Gastroesophageal sphincter (tissue), 4 donors: ENCODE measurements around the gene CHCHD10. TPM values are rescaled to one million over a fixed set of nuclear protein-coding genes. Genes with fewer than 3 reads are reported as not detected.
A peak's percentile ranks its signal among the peaks of the same experiment; 100 is the strongest.

Source experiments
- ATAC-seq: fragments of 150-250 bp; one replicate; pipeline ENCODE4 v1.9.1; 2016; ENCODE audit warnings: mild to moderate bottlenecking, moderate library complexity
- H3K27ac ChIP-seq, 4 donors: fragments of 200-600 bp; sonication (generic) in 3 of 4; 1 replicate in 3 of 4; 2 replicates in 1 of 4; pipeline ENCODE4 v1.5.1; 2016 to 2019
- H3K27me3 ChIP-seq: fragments of 200-600 bp; sonication (generic); one replicate; pipeline ENCODE4 v1.5.1; 2019
- H3K36me3 ChIP-seq, 2 donors: fragments of 200-600 bp; sonication (generic); one replicate each; pipeline ENCODE4 v1.5.1; 2019; ENCODE audit warnings: control low read depth in 1 of 2
- H3K4me1 ChIP-seq, 3 donors: fragments of 200-600 bp; sonication (generic); 1 replicate in 2 of 3; 2 replicates in 1 of 3; pipeline ENCODE4 v1.5.1; 2016 to 2019; ENCODE audit warnings: control low read depth in 2 of 3
- H3K4me3 ChIP-seq, 2 donors: fragments of 200-600 bp; sonication (generic); one replicate each; pipeline ENCODE4 v1.5.1; 2019; ENCODE audit warnings: mild to moderate bottlenecking in 1 of 2, moderate library complexity in 1 of 2
- H3K9me3 ChIP-seq, 3 donors: fragments of 200-600 bp; sonication (generic); one replicate each; pipeline ENCODE4 v1.5.1; 2017 to 2019; ENCODE audit warnings: control low read depth in 2 of 3
- CTCF ChIP-seq, 4 experiments: fragments of 200-600 bp in 2 of 4; fragments of 450-650 bp in 2 of 4; sonication (generic) in 1 of 4; IDR thresholded peaks; one replicate each; pipeline ENCODE4 v1.5.1; 2017 to 2019; ENCODE audit warnings: antibody characterized with exemption in 4 of 4, mild to moderate bottlenecking in 2 of 4, moderate library complexity in 2 of 4
- EP300 ChIP-seq: sonication (generic); formaldehyde crosslinking; IDR thresholded peaks from one replicate; pipeline ENCODE4 v1.6.1; 2017; ENCODE audit warnings: antibody characterized with exemption, mild to moderate bottlenecking
- POLR2A ChIP-seq, 2 donors: fragments of 450-650 bp; IDR thresholded peaks; one replicate each; pipeline ENCODE4 v1.6.1; 2017; ENCODE audit warnings: antibody characterized with exemption in 2 of 2, mild to moderate bottlenecking in 2 of 2, moderate library complexity in 1 of 2
- POLR2AphosphoS5 ChIP-seq: sonication (generic); formaldehyde crosslinking; IDR thresholded peaks from one replicate; pipeline ENCODE4 v1.6.1; 2017; ENCODE audit warnings: antibody characterized with exemption
- WGBS, 2 donors: methylation state at CpG; one replicate each; pipeline ENCODE4 v1.1.5; 2018; ENCODE audit warnings: low coverage in 1 of 2; 5-methylcytosine and 5-hydroxymethylcytosine counted together
- total RNA-seq, 4 donors: library from RNA; depleted of rRNA; stranded (reverse); fragments of >200 nt; gene quantifications; one replicate each; pipeline ENCODE4 v1.1.0, GENCODE V29; 2016

The CHCHD10 gene
- total RNA-seq, 4 donors from 2014 or later = 2.0 to 40.6 (median 28.1) TPM

GRCh38 chr22:23767303-23767672 lies 484 bp downstream of the CHCHD10 start:
- H3K9me3 ChIP-seq = no peaks in the 10 kb centered on the region
- peaks cover 0 to 3% of the 10 kb centered on the region in 2 donors for H3K36me3 ChIP-seq
- no peak for TF ChIP-seq POLR2A (IDR thresholded peaks at IDR 0.05)
- TF ChIP-seq POLR2AphosphoS5 = no peak
- no peak for TF ChIP-seq EP300
- TF ChIP-seq CTCF (IDR thresholded peaks at IDR 0.05) = no peak
- H3K4me3 ChIP-seq = peak overlapping the region; percentile 58 to 82
- H3K27ac ChIP-seq = peak overlapping the region; percentile 43 to 91 (median 90)
- peaks cover 0 to 98% (median 8%) of the 10 kb centered on the region in 3 donors for H3K4me1 ChIP-seq
- WGBS, 2 donors = no CpG with 5 or more reads among the region's 27 CpGs
- ATAC-seq = no peak
- H3K27me3 ChIP-seq = no peaks in the 10 kb centered on the region

GRCh38 chr22:23764899-23765881 lies 2.6 kb downstream of the CHCHD10 start:
- Histone ChIP-seq H3K4me1 (peaks cover 0 to 77% (median 6%) of the 10 kb centered on the region in 3 donors), H3K9me3 (no peaks in the 10 kb centered on the region), H3K36me3 (peaks cover 0 to 3% of the 10 kb centered on the region in 2 donors), H3K27me3 (no peaks in the 10 kb centered on the region), H3K27ac (peak overlapping the region in 1 of 4 donors; percentile 19), H3K4me3 (no peak overlapping the region)
- 80% methylated on average over 1 to 2 of the region's 9 CpGs for WGBS, 2 donors
- TF ChIP-seq POLR2AphosphoS5 (no peak), CTCF (IDR thresholded peaks at IDR 0.05) (no peak), POLR2A (IDR thresholded peaks at IDR 0.05) (no peak), EP300 (no peak)
- no peak for ATAC-seq

GRCh38 chr22:23763954-23764353 lies 3.8 kb downstream of the CHCHD10 start:
- H3K9me3 ChIP-seq = no peaks in the 10 kb centered on the region
- peaks cover 0 to 3% of the 10 kb centered on the region in 2 donors for H3K36me3 ChIP-seq
- no peak for ATAC-seq
- H3K4me3 ChIP-seq = peak overlapping the region in 1 of 2 donors; percentile 32
- WGBS, 2 donors = 38% methylated on average over 6 of the region's 7 CpGs; no CpG with 5 or more reads in 1 of the 2 donors
- peak overlapping the region in 2 of 4 donors; percentile 26 to 44 for H3K27ac ChIP-seq
- H3K4me1 ChIP-seq = peaks cover 0 to 66% (median 5%) of the 10 kb centered on the region in 3 donors
- no peak for TF ChIP-seq CTCF (IDR thresholded peaks at IDR 0.05)
- no peak for TF ChIP-seq EP300
- no peak for TF ChIP-seq POLR2AphosphoS5
- TF ChIP-seq POLR2A (IDR thresholded peaks at IDR 0.05) = no peak
- H3K27me3 ChIP-seq = no peaks in the 10 kb centered on the region

GRCh38 chr22:23763579-23763945 lies 4.2 kb downstream of the CHCHD10 start:
- H3K4me1 ChIP-seq = peaks cover 0 to 62% (median under 1%) of the 10 kb centered on the region in 3 donors
- peak overlapping the region in 3 of 4 donors; percentile 26 to 53 (median 44) for H3K27ac ChIP-seq
- 40% methylated on average over 1 of the region's 17 CpGs; no CpG with 5 or more reads in 1 of the 2 donors for WGBS, 2 donors
- no peak for ATAC-seq
- TF ChIP-seq CTCF (IDR thresholded peaks at IDR 0.05) (no peak), POLR2A (IDR thresholded peaks at IDR 0.05) (no peak), EP300 (no peak), POLR2AphosphoS5 (no peak)
- no peaks in the 10 kb centered on the region for H3K9me3 ChIP-seq
- H3K36me3 ChIP-seq = peaks cover 0 to 3% of the 10 kb centered on the region in 2 donors
- H3K27me3 ChIP-seq = no peaks in the 10 kb centered on the region
- H3K4me3 ChIP-seq = peak overlapping the region in 1 of 2 donors; percentile 32
